Activated CD4-positive, alpha-beta T cell treated with anti-CD3 and anti-CD28 coated beads, Interleukin-2, amount 10 ng/mL, durations not matched to agents 7 days and 5 days (primary cell): Measurements from ENCODE around the gene AGPS. TPM values are rescaled to one million over a fixed set of nuclear protein-coding genes. Genes with fewer than 3 reads are reported as not detected.

Source experiments
- CTCF ChIA-PET: fragments of 350-600 bp; sonication (Branson Sonifier 250); formaldehyde crosslinking; loops from one replicate; lab custom pipeline; 2021; ENCODE audit warnings: antibody characterized with exemption; lab: Charles Lee
- POLR2A ChIA-PET: fragments of 350-600 bp; sonication (Branson Sonifier 250); formaldehyde crosslinking; loops from one replicate; lab custom pipeline; 2021; ENCODE audit warnings: antibody characterized with exemption; lab: Charles Lee
- DNase-seq: peaks from one replicate; pipeline ENCODE4 v3.0.0-alpha.2; 2020
- H3K27ac Mint-ChIP-seq: one replicate; pipeline ENCODE4 v1.8.0; 2021; ENCODE audit warnings: mild to moderate bottlenecking, moderate library complexity, mixed read lengths
- H3K27me3 Mint-ChIP-seq: one replicate; pipeline ENCODE4 v1.8.0; 2021; ENCODE audit warnings: mixed read lengths
- H3K36me3 Mint-ChIP-seq: one replicate; pipeline ENCODE4 v1.8.0; 2021; ENCODE audit warnings: low read depth, mixed read lengths
- H3K4me1 Mint-ChIP-seq: one replicate; pipeline ENCODE4 v1.8.0; 2021; ENCODE audit warnings: mixed read lengths
- H3K4me3 Mint-ChIP-seq: one replicate; pipeline ENCODE4 v1.8.0; 2021; ENCODE audit warnings: mild to moderate bottlenecking, moderate library complexity, mixed read lengths
- H3K9me3 Mint-ChIP-seq: one replicate; pipeline ENCODE4 v1.8.0; 2021; ENCODE audit warnings: mixed read lengths
- total RNA-seq, 2 experiments: library from RNA; stranded (reverse); gene quantifications; one replicate each; pipeline ENCODE4 v1.2.3, GENCODE V29; 2021

AGPS gene
- total RNA-seq, 2 experiments from 2014 or later: 61.2 to 61.3 TPM

- no peaks in the 10 kb centered on the region for H3K27me3 Mint-ChIP-seq
- no peak for DNase-seq
- no peaks in the 10 kb centered on the region for H3K9me3 Mint-ChIP-seq
- no peak overlapping the region for H3K27ac Mint-ChIP-seq
- ChIA-PET CTCF (interaction anchor here (1.3 kb wide), 1 partner anchor 13 kb away, joined by 3 read pairs; no protein-coding TSS in a partner anchor), POLR2A (no interaction called here)
- H3K36me3 Mint-ChIP-seq: peaks cover 12% of the 10 kb centered on the region
- H3K4me3 Mint-ChIP-seq: no peak overlapping the region
- peaks cover 7% of the 10 kb centered on the region for H3K4me1 Mint-ChIP-seq
Observed at GRCh38 chr2:177528351-177528933, 135.9 kb downstream of the AGPS start.

- Mint-ChIP-seq H3K27ac (no peak overlapping the region), H3K4me1 (peaks cover 7% of the 10 kb centered on the region), H3K9me3 (no peaks in the 10 kb centered on the region), H3K27me3 (no peaks in the 10 kb centered on the region), H3K4me3 (no peak overlapping the region), H3K36me3 (peaks cover 10% of the 10 kb centered on the region)
- CTCF ChIA-PET: interaction anchor here (0.8 to 1.3 kb wide), 2 partner anchors 10 to 12 kb away, joined by 3 read pairs; no protein-coding TSS in a partner anchor
- POLR2A ChIA-PET: no interaction called here
- DNase-seq: no peak
Observed at GRCh38 chr2:177529166-177529565, 136.6 kb downstream of the AGPS start.

- H3K4me1 Mint-ChIP-seq: no peaks in the 10 kb centered on the region
- POLR2A ChIA-PET: no interaction called here
- H3K27ac Mint-ChIP-seq: no peak overlapping the region
- no peaks in the 10 kb centered on the region for H3K27me3 Mint-ChIP-seq
- no peak overlapping the region for H3K4me3 Mint-ChIP-seq
- no peak for DNase-seq
- CTCF ChIA-PET: no interaction called here
- H3K9me3 Mint-ChIP-seq: no peaks in the 10 kb centered on the region
- H3K36me3 Mint-ChIP-seq: peaks cover 8% of the 10 kb centered on the region
Observed at GRCh38 chr2:177530561-177530960, 138.0 kb downstream of the AGPS start.

- Mint-ChIP-seq H3K27ac (no peak overlapping the region), H3K27me3 (no peaks in the 10 kb centered on the region), H3K9me3 (no peaks in the 10 kb centered on the region), H3K4me3 (no peak overlapping the region), H3K36me3 (peaks cover 9% of the 10 kb centered on the region), H3K4me1 (no peaks in the 10 kb centered on the region)
- POLR2A ChIA-PET: no interaction called here
- no peak for DNase-seq
- CTCF ChIA-PET: interaction anchor here (0.5 to 1.1 kb wide), 3 partner anchors 9 to 12 kb away, joined by 3 to 4 read pairs (median 3); no protein-coding TSS in a partner anchor
Observed at GRCh38 chr2:177531706-177532105, 139.1 kb downstream of the AGPS start.

- Mint-ChIP-seq H3K4me3 (no peak overlapping the region), H3K9me3 (no peaks in the 10 kb centered on the region), H3K4me1 (no peaks in the 10 kb centered on the region), H3K27ac (no peak overlapping the region), H3K27me3 (no peaks in the 10 kb centered on the region), H3K36me3 (peaks cover 10% of the 10 kb centered on the region)
- POLR2A ChIA-PET: no interaction called here
- DNase-seq: no peak
- CTCF ChIA-PET: no interaction called here
Observed at GRCh38 chr2:177532567-177532966, 140.0 kb downstream of the AGPS start.

- Mint-ChIP-seq H3K4me1 (no peaks in the 10 kb centered on the region), H3K27ac (no peak overlapping the region), H3K4me3 (no peak overlapping the region), H3K27me3 (no peaks in the 10 kb centered on the region), H3K9me3 (no peaks in the 10 kb centered on the region), H3K36me3 (peaks cover 6% of the 10 kb centered on the region)
- DNase-seq: no peak
- ChIA-PET CTCF (interaction anchor here (1.0 to 3.0 kb wide), 2 partner anchors 10 to 20 kb away, joined by 3 to 15 read pairs; no protein-coding TSS in a partner anchor), POLR2A (no interaction called here)
Observed at GRCh38 chr2:177533253-177533652, 140.7 kb downstream of the AGPS start.

- Mint-ChIP-seq H3K27ac (no peak overlapping the region), H3K4me3 (no peak overlapping the region), H3K9me3 (no peaks in the 10 kb centered on the region), H3K27me3 (no peaks in the 10 kb centered on the region), H3K36me3 (peaks cover 8% of the 10 kb centered on the region), H3K4me1 (no peaks in the 10 kb centered on the region)
- ChIA-PET CTCF (interaction anchor here (0.7 to 3.0 kb wide), 5 partner anchors 8 to 70 kb away, joined by 3 to 15 read pairs (median 5); no protein-coding TSS in a partner anchor), POLR2A (no interaction called here)
- no peak for DNase-seq
Observed at GRCh38 chr2:177535000-177535399, 142.4 kb downstream of the AGPS start.

- Mint-ChIP-seq H3K36me3 (peaks cover 8% of the 10 kb centered on the region), H3K4me1 (no peaks in the 10 kb centered on the region), H3K27ac (no peak overlapping the region), H3K9me3 (no peaks in the 10 kb centered on the region), H3K27me3 (no peaks in the 10 kb centered on the region), H3K4me3 (no peak overlapping the region)
- no peak for DNase-seq
- ChIA-PET POLR2A (no interaction called here), CTCF (interaction anchor here (0.7 to 3.0 kb wide), 5 partner anchors 13 to 635 kb away, joined by 3 to 15 read pairs (median 4); no protein-coding TSS in a partner anchor)
Observed at GRCh38 chr2:177535958-177536504, 143.5 kb downstream of the AGPS start.

GRCh38 chr2:177537213-177537612 is 144.6 kb downstream of the AGPS start:
- no peaks in the 10 kb centered on the region for H3K27me3 Mint-ChIP-seq
- H3K4me1 Mint-ChIP-seq: peaks cover 2% of the 10 kb centered on the region
- no peak overlapping the region for H3K4me3 Mint-ChIP-seq
- H3K9me3 Mint-ChIP-seq: no peaks in the 10 kb centered on the region
- CTCF ChIA-PET: no interaction called here
- DNase-seq: no peak
- H3K36me3 Mint-ChIP-seq: peaks cover 8% of the 10 kb centered on the region
- no peak overlapping the region for H3K27ac Mint-ChIP-seq
- POLR2A ChIA-PET: no interaction called here

- POLR2A ChIA-PET: no interaction called here
- H3K27ac Mint-ChIP-seq: no peak overlapping the region
- no peak for DNase-seq
- H3K27me3 Mint-ChIP-seq: no peaks in the 10 kb centered on the region
- CTCF ChIA-PET: interaction anchor here (0.6 kb wide), 1 partner anchor 304 kb away, joined by 4 read pairs; no protein-coding TSS in a partner anchor
- H3K4me3 Mint-ChIP-seq: no peak overlapping the region
- H3K9me3 Mint-ChIP-seq: no peaks in the 10 kb centered on the region
- peaks cover 8% of the 10 kb centered on the region for H3K36me3 Mint-ChIP-seq
- H3K4me1 Mint-ChIP-seq: peaks cover 2% of the 10 kb centered on the region
Observed at GRCh38 chr2:177537636-177538035, 145.1 kb downstream of the AGPS start.

GRCh38 chr2:177538323-177538722 is 145.8 kb downstream of the AGPS start:
- CTCF ChIA-PET: interaction anchor here (1.2 kb wide), 1 partner anchor 13 kb away, joined by 4 read pairs; a partner anchor contains a TSS
- no peaks in the 10 kb centered on the region for H3K27me3 Mint-ChIP-seq
- H3K4me3 Mint-ChIP-seq: no peak overlapping the region
- H3K36me3 Mint-ChIP-seq: peaks cover 8% of the 10 kb centered on the region
- POLR2A ChIA-PET: no interaction called here
- peaks cover 2% of the 10 kb centered on the region for H3K4me1 Mint-ChIP-seq
- no peak for DNase-seq
- H3K9me3 Mint-ChIP-seq: no peaks in the 10 kb centered on the region
- no peak overlapping the region for H3K27ac Mint-ChIP-seq

- peaks cover 18% of the 10 kb centered on the region for H3K36me3 Mint-ChIP-seq
- H3K9me3 Mint-ChIP-seq: peaks cover 5% of the 10 kb centered on the region
- DNase-seq: no peak
- no peak overlapping the region for H3K27ac Mint-ChIP-seq
- H3K4me1 Mint-ChIP-seq: peaks cover 11% of the 10 kb centered on the region
- POLR2A ChIA-PET: no interaction called here
- no peak overlapping the region for H3K4me3 Mint-ChIP-seq
- CTCF ChIA-PET: interaction anchor here (1.3 kb wide), 1 partner anchor 21 kb away, joined by 4 read pairs; no protein-coding TSS in a partner anchor
- H3K27me3 Mint-ChIP-seq: no peaks in the 10 kb centered on the region
Observed at GRCh38 chr2:177540283-177540682, 147.7 kb downstream of the AGPS start.
